H1 (cell line): Measurements from ENCODE around the gene RSAD1. TPM values are rescaled to one million over a fixed set of nuclear protein-coding genes. Genes with fewer than 3 reads are reported as not detected.

Experiments
- MAX ChIP-seq: IDR thresholded peaks from 2 replicates; pipeline ENCODE4 v1.6.1; 2012; ENCODE audit warnings: inconsistent platforms
- USF2 ChIP-seq: IDR thresholded peaks from 2 replicates; pipeline ENCODE4 v1.6.1; 2011; ENCODE audit warnings: low read length, improper control_type of control experiment
- polyA plus RNA-seq, 7 experiments: library from polyadenylated mRNA; depleted of rRNA in 3 of 7; stranded (reverse) in 5 of 7; unstranded in 2 of 7; fragments of >200 nt in 5 of 7; fragments of 200-250 nt in 2 of 7; gene quantifications; 1 replicate in 5 of 7; 2 replicates in 1 of 7; 4 replicates in 1 of 7; pipeline versions ENCODE4 v1.2.1 to v1.2.3, GENCODE V29; 2011 to 2013; ENCODE audit warnings: missing spikeins in 2 of 7, mixed read lengths in 2 of 7
- total RNA-seq: library from RNA; stranded (reverse); fragmentation: NEBNext Ultra II Directional; extraction: Animal tissue kit (Norgen Biotek cat#: 25700); gene quantifications from 2 replicates; pipeline ENCODE4 v1.2.1, GENCODE V29; 2021

Gene RSAD1
- total and polyA plus RNA-seq, 2 of the 8 experiments (the other 6 are each of a cell fraction or from before 2014, with no cell fraction given), result 17.9 to 33.5 TPM

- TF ChIP-seq USF2 (peak; percentile 8; the same call in 1 of the 2 replicates), MAX (peak; percentile 97)
Observed at GRCh38 chr17:50479522-50480141, 972 bp downstream of the RSAD1 start (continued).
